ENCODE data around the gene LCE1C.

LCE1C gene

DNA sequence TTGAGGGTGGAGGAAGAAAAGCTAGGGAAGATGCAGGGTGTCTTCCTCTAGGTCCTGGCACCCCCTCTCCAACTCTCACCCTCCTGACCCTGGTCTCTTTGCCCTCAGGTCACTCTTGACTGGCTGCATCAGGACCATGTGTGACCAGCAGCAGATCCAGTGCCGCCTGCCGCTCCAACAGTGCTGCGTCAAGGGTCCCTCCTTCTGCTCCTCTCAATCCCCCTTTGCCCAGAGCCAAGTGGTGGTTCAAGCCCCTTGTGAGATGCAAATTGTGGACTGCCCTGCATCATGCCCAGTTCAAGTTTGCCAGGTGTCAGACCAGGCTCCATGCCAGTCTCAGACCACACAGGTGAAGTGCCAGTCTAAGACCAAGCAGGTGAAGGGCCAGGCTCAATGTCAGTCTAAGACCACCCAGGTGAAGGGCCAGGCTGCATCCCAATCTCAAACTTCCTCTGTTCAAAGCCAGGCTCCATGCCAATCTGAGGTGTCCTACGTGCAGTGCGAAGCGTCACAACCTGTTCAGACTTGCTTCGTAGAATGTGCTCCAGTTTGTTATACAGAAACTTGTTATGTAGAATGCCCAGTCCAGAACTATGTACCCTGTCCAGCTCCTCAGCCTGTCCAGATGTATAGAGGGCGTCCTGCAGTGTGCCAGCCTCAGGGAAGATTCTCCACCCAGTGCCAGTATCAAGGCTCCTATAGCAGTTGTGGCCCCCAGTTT is 46.8 kb downstream of the LCE1C start:
- DNase-seq = no peak

DNA sequence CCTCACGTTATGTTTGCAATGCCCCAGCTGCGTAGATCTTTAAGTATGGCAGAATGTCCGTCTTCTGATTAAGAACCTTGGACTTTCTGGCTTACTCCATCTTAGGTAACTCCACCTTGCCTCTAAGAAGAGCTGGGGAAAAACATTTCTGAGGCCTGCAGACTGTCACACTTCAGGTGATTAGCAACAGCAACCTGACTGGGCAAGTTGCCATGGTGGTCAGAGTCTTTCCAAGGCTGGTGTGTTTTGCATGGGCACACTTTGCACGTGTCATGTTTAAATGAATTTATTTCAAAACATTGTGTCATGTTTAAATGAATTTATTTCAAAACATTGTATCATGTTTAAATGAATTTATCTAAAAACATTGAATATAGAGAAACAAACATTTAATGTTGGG is 47.8 kb downstream of the LCE1C start:
- no peak for DNase-seq

GRCh38 chr1:152757747-152758146 is 48.7 kb downstream of the LCE1C start, which contains the start of gene KPRP:
Gene KPRP, plus strand, starts transcription at chr1:152758025. Its CDS starts 1,564 bp downstream, at chr1:152759589.
- no peak for DNase-seq

DNA sequence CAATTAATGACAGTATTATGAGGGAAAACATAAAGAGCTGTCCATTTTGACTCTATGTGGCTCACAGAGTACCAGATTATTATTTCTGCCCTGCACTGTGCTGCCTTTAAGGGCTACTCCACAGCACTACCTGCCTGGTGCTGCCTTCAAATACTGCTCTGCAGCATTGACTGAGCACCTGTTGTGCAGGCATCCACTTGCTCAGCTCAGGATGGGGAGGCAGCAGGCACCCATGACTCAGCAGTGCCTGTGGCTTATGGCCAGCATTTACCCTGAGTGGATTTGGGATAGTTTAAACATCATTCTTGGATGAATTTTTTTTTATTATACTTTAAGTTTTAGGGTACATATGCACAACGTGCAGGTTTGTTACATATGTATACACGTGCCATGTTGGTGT is 49.6 kb downstream of the LCE1C start:
- no peak for DNase-seq
